B cell (primary cell): ENCODE data around the gene DRC1.

Experiments used
- CTCF ChIP-seq: fragments of 200-600 bp; IDR thresholded peaks from one replicate; pipeline ENCODE4 v1.8.0; 2022; ENCODE audit warnings: antibody characterized with exemption, mild to moderate bottlenecking
- EZH2 ChIP-seq: IDR thresholded peaks from 2 replicates; pipeline ENCODE4 v1.6.1; 2012; ENCODE audit warnings: borderline replicate concordance, low read depth, mild to moderate bottlenecking, moderate library complexity, low read length; ENCODE audit not compliant: insufficient read depth, poor library complexity, severe bottlenecking

DNA sequence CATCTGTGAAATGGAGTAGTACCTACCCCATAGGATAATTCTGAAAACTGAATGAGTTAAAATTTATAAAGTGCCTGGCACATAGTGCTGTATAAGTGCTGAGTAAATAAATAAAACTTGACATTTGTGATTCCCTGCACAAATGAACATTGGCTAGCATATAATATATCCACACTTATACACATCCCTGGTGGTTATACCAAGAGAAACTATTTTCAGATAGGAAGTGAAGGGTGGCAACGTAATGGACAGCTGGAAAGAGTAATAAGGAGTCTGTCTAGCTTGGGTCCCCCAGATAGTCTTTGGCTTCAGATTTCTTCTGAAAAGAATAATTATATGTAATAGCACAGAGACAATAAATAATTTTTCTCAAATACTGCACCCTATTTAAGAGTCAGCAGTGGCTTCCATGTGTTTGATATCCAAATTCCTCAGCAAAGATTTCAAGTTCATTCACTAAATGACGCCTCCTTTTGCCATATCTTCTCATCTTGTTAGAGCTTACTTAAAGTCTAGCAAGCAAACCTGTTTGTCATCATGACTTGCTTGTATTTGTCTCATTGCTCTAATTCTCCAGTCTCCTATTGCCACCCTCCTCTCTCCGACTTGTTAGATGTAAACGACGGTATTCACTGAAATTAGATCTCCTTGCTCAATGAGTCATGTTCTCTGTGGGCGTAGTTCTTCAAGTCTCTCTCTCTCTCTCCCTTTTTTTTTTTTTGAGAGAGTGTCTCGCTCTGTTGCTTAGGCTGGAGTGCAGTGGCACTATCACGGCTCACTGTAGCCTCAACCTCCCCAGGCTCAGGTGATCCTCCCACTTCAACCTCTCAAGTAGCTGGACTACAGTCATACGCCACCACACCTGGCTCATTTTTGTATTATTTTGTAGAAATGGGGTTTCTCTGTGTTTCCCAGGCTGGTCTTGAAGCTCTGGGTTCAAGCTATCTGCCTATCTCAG lies 46.4 kb upstream of the DRC1 start:
- TF ChIP-seq CTCF (no peak), EZH2 (no peak)
